T1000 (cell line): ENCODE results near the gene RAP1A.
"Not testable (repeated sequence)": the region's sequence is repeated elsewhere in the genome, so short reads cannot be mapped to it uniquely, and the experiment has no call there.

ENCODE experiments used
- DNase-seq: peaks from one replicate; lab custom pipeline; 2025; ENCODE audit warnings: mixed read lengths; lab: John Stamatoyannopoulos, UW

Gene RAP1A

DNA sequence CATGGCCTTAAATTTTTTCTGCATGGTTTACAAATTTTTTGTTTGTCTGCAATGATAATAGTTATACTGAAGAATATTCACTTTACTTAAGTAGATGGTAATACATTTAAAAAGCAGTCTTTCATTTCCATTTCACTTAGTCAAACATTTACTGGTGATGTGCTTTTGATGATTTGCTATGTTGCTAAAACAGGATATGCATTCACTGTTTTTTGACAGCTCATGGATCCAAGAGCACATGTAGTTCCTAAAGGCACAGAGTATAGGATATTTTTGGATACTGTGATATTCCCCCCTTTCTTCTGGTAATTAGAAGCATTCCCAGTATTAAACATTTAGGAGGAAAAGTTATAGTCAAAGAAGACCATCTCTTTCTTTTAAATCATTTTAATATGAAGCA lies 45.9 kb downstream of the RAP1A start:
- DNase-seq: no peak

DNA sequence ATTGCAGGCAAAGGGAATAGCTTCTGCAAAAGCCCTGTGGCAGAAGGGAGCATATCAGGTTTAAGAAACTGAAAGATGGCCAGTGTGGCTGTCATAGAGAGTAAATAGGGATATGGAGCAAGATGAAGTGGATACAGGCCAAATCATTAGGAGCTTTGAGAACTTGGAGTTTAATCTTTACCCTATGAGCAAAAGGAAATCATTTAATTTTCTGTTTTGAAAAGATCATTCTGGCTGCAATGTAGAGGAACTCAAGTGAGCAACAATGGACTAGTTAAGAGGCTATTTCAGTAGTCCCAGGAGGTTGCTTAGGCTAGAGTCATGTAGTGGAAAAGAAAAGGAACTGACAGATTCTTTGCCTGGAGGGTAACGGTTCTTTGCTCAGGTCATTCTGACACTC lies 47.2 kb downstream of the RAP1A start:
- DNase-seq: no peak

DNA sequence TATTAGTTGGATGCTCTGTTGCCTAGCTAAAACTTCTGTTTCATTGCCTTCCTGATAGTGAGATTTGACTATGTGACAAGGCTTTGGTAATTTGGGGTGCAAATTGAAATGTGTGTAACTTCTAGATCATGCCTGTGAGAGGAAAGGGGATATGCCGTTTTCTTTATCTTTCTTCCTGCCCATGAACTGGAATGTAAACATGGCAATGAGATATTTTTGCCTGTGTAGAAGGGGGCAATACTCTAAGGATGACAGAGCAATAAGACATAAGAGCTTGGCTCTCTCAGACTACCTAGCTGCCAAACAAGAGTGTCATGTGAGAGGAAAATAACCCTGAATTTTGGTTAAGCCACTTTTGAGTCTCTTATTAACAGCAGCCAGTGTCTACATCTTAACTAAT lies 49.7 kb downstream of the RAP1A start:
- DNase-seq: no peak

DNA sequence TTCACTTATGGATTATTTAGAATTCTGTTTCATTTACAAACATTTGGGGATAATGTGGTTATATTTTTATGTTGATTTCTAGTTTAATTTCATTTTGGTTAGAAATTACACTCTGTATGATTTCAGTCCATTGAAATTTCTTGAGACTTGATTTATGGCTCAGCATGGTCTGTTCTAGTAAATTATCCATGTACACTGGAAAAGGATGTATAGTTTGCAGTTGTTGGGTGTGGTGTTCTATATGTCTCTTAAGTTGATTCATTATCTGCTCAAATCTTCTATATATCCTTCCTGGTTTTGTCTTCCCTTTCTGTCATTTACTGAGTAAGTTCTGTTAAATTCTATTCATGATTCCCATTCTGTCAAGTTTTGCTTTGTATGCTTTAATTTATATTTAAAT lies 52.3 kb downstream of the RAP1A start:
- no peak for DNase-seq

DNA sequence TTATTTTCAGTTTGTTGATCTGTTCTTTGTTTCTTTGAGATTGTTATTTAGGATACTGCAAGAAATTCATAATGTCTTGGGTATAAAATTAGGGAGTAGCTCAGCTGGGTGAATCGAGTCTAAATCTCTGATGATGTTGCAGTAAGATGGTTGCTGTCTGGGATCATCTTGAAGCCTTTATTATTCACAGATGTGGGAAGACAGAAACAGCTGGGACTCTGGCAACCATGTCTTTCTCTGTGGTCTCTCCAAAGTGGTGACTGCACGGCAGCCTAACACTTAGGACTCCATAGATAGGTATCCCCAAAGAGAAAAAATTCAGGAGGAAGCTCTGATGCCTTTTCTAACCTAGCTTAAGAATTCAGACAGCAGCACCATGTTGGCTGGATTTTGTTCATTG lies 52.7 kb downstream of the RAP1A start:
- no peak for DNase-seq

DNA sequence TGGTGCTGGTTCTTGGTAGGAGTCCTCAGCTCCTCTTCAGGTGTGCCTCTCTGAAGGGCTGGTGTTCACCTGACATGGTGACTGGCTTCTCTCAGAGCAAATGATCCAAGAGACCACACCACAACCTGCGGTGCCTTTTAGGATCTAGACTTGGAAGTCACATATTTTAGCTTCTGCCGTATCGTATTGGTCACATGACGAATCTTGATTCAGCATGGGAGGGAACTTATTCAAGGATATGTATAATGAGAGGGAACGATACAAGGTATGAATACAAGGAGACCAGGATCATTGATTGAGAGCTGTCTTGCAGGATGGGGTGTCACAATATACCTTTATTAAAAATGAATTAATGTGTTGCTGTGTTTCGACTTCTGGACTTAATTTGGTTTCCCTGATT lies 58.0 kb downstream of the RAP1A start:
- DNase-seq: no peak

DNA sequence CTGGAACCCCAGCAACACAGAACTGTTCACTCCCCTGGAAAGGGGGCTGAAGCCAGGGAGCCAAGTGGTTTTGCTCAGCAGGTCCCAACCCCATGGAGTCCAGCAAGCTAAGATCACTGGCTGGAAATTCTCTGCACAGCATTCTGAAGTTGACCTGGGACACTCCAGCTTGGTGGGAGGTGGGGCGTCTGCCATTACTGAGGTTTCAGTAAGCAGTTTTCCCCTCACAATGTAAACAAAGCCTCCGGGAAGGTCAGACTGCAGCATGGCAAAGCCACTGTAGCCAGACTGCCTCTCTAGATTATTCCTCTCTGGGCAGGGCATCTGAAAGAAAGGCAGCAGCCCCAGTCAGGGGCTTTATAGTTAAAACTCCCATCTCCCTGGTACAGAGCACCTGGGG lies 60.0 kb downstream of the RAP1A start:
- DNase-seq: no peak

DNA sequence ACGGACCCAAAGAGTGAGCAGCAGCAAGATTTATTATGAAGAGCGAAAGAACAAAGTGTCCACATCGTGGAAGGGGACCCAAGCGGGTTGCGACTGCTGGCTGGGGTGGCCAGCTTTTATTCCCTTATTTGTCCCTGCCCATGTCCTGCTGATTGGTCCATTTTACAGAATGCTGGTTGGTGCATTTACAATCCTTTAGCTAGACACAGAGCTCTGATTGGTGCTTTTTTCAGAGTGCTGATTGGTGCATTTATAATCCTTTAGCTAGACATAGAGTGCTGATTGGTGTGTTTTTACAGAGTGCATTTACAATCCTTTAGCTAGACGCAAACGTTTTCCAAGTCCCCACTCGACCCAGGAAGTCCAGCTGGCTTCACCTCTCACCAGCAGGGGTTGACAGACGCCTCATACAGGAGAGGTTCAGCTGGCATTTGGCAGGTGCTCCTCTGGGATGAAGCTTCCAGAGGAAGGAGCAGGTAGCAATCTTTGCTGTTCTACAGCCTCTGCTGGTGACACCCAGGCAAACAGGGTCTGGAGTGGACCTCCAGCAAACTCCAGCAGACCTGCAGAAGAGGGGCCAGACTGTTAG lies 60.7 kb downstream of the RAP1A start:
- DNase-seq: not testable (repeated sequence)

DNA sequence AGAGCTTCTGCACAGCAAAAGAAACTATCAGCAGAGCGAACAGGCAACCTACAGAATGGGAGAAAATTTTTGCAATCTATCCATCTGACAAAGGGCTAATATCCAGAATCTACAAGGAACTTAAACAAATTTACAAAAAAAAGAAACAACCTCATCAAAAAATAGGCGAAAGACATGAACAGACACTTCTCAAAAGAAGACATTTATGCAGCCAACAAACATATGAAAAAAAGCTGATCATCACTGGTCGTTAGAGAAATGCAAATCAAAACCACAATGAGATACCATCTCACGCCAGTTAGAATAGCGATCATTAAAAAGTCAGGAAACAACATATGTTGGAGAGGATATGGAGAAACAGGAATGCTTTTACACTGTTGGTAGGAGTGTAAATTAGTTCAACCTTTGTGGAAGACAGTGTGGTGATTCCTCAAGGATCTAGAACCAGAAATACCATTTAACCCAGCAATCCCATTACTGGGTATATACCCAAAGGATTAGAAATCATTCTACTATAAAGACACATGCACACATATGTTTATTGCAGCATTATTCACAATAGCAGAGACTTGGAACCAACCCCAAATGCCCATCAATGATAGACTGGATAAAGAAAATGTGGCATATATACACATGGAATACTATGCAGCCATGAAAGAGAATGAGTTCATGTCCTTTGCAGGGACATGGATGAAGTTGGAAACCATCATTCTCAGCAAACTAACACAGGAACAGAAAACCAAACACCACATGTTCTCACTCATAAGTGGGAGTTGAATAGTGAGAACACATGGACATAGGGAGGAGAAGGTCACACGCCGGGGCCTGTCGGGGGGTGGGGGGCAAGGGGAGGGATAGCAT lies 65.9 kb downstream of the RAP1A start:
- DNase-seq: not testable (repeated sequence)

DNA sequence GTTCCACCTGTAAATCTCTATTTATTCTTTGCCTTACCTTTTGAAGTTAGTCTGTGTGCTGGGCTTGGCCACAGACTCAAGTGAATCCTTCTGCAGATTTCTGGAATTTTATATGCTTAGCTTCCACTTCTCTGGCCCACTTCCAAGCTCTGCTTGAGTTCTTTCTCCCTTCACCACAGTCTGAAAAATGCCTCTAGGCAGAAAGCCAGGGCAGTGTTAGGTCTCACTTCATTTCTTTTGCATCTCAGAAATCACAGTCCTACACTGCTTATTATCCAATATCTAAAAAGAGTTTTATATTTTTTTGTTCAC lies 70.7 kb downstream of the RAP1A start:
- DNase-seq: peak; percentile 17

DNA sequence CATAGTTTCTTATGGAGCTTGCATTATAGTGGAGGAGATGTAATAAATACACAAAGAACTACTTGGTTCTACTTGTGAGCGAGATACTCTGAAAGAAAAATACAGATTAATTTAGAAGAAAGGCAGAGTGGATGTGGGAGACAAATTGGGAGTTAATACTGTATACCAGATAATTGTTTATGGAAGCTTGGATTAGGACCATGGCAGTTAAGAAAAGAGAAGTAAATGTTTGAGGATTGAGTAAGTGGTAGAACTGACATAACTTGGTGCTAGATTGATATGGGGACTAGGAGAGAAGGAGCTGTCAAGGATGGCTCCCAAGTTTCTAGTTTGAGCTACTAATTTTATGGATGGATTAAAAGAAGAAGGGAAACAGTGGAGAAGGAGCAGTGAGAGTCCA lies 72.3 kb downstream of the RAP1A start:
- no peak for DNase-seq

DNA sequence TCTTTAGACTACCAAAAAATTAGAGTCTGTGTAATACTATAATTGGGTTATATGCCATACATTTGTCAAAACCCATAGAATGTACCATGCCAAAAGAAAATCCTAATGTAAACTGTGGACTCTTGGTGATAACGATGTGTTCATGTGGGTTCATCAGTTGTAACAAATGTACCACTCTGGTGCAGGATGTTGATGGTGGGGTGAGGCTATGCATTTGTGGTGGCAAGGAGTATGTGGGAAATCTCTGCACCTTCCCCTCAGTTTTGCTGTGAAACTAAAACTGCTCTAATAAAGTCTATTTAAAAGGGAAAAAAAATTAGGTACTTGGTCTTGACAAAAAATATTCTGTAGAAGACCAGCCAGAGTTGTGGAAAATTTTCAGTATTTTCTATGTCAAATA lies 76.2 kb downstream of the RAP1A start:
- DNase-seq: no peak

DNA sequence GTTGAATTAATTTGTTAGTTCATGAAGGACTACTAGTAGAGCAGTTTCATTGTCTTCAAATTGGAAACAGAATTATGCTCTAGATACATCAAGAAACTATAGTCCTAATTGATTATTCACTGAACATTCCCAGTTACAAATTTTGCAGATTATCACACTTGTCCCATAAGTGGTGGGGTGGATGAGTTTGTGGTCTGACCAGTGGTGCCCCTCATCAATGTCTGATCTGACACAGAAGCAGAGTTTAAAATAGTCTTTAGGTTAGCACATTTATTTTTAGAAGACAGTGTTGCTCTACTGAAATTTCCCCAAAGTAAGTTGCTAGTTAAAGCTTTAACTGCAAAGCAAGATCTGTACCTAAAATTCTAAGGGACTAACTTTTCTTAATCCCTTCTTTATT lies 76.7 kb downstream of the RAP1A start:
- DNase-seq: no peak

DNA sequence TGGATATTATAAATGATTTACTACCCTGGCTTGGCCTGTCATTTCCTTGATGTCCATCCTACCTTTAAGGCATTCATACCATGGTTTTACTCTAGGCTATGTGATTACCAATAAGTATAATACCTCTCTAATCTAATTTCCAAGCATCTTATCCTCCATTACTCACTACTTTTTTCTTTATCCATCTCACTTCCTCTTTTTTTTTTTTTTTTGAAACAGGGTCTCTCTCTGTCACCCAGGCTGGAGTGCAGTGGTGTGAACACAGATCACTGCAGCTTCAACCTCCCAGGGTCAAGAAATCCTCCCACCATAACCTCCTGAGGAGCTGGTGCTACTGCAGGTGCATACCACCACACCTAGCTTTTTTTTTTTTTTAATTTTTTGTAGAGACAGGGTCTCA lies 79.7 kb downstream of the RAP1A start:
- DNase-seq: no peak

DNA sequence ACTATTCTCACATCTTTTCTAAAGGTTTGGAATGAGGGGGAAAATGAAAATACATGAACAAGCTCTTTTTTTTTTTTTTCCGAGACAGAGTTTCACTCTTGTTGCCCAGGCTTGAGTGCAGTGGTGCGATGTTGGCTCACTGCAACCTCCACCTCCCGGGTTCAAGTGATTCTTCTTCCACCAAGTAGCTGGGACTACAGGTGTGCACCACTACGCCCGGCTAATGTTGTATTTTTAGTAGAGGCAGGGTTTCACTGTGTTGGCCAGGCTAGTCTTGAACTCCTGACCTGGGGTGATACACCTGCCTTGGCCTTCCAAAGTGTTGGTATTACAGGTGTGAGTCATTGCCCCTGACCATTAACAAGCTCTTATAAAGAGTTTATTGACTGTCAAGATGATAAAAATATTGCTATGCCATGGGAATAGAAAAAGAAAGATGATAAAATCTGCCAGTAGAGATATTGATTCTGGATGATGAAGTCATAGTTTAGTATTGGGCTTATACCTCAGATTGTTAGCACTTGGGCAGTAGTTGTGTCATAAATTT lies 83.0 kb downstream of the RAP1A start:
- DNase-seq: no peak

DNA sequence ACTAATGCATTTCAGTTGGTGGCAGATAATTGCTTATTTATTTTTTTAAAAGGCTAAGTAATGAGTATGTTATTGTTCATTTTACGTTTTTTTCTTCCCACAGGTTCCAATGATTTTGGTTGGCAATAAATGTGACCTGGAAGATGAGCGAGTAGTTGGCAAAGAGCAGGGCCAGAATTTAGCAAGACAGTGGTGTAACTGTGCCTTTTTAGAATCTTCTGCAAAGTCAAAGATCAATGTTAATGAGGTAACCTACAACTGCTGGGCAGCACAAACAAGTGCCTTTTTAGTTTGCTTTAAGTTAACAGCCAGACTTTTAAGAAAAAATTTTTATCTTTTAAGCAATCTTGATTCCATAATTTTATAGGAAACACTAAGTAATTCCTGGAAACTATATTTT lies 84.7 kb downstream of the RAP1A start:
- no peak for DNase-seq

DNA sequence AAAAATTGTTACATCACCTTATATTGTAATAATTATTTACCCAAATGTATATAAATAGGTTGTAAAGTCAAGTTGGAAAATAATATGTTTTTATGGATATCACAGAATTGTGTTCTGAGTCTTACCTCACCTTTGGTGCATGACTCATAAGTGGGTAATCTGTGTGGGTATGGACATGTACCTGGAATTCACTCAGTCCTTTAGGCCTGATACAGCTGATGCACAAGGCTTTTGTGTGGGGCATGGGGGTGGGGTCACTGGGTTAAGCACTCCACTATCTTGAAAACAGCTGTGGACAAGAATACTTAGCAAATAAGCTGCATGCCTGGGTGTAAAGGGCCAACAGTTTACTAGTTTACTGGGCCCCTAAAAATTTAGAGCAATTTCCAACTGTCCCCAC lies 85.2 kb downstream of the RAP1A start:
- DNase-seq: no peak

DNA sequence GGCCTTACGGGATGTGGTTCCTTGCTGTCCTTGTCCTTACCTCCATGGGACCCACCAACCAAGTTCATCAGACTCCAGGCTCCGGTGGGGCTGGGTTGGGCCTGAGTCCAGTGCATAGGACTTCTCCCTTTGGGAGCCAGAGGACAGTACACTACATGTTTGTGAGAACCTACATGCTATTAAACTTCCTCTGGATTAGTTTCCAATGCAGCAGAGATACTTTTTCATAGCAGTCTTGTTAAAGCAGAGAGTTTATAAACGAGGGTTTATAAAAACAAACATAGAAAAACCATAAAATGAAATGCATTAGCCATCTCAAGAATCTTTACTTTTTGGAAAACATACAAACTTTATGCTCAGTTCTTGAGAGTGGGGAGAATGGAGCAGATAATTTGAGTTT lies 86.3 kb downstream of the RAP1A start:
- no peak for DNase-seq

DNA sequence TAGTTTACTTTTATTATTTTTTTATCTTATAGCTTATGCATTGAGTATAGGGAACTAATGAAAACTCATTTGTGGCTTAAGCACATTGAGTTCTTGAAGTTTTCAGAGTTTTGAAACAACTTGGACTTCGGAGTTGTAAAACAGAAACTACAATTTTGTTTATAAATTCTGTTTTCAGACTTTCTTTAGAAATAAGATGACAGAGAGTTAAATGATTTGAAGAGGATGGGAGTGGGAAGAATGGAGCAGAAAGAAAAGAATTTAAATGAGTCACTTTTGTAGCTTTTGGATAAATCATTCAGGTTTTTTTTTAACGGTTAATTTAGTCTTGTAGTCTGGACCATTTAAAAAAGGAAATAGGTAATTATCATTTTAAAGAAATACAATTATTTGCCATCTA lies 87.3 kb downstream of the RAP1A start:
- DNase-seq: no peak

DNA sequence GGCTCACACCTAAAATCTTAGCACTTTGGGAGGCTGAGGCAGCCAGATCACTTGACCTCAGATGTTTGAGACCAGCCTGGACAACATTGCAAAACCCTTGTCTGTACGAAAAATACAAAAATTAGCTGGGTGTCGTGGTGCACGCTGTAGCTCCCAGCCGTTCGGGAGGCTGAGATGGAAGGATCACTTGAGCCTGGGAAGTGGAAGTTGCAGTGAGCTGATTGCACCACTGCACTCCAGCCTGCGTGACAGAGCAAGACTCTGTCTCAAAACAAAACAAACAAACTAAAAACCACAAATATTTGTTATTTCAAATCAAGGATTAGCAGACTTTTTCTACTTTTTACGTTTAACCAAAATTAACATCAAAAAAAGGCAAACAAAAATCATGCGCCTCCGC lies 88.3 kb downstream of the RAP1A start:
- DNase-seq: no peak

DNA sequence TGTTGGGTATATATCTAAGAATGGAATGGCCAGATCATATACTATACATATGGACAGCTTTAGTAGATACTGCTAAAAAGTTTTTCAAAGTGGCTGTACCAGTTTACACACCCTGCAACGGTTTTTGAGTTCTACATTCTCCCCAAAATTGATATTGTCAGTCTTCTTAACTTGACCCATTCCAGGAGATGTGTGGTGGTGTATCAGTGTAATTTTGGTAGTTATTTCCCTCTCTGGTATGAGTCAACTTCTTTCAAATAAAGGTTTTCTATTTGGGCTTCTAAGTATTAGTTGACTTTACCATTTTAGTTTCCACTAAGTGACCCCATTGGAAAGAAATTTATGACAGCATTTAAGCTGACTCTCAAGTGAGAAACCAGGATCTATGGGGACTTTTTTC lies 90.4 kb downstream of the RAP1A start:
- no peak for DNase-seq

DNA sequence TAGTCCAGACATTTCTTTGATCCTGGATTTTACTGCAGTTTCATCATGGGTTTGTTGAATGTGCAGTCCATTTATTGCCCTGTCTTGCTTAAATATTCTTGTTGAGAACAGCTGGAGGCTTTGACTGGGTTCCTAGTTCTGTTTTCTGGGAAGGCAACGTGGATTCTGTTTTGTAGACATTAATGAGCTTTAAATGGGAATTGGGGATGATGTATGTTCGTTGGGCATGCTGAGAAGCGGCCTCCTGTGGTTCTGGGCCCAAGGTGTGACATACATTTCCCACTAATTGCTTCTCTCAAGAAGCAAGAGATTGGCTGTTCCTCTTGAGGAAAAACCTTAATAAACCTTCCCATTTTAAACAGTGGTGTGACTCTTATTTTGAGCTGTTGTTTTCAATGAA lies 96.7 kb downstream of the RAP1A start:
- DNase-seq: no peak

DNA sequence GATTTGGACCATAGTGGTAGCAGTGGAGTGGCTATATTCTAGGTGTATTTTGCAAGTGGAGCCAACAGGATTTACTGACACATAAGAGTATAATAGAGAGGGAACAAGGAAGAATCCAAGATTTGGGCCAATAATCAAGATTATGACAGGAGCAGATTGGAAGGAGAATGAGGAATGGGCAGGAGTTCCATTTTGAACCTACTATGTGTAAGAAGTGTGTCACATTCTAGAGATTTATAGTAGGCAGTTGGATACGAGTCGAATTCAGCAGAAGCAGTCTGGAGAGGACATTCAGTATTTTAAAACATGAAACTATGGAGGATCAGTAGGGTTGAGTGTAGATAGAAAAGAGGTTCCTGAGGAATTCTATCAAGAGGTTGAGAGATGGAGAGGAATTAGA lies 97.9 kb downstream of the RAP1A start:
- no peak for DNase-seq

DNA sequence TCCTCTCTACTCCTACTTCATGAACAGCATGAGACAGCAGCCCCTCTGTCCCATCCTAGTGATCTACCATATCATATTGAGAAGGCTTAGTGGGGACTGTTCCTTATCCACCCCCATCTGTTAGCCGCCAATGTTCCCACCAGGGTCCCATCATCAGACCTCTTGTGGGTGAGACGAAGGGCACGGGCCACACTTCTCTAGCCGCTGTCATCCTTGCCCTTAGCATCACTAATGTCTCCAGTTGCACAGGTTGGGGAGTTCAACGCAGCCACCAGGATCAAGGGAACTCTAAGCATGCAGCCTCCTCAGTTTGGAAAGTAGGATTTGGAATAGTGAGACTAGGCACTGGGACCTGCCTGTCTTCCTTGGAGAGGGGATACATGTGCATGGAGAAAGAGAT lies 99.5 kb downstream of the RAP1A start:
- DNase-seq: no peak
